Embryonic facial prominence (tissue), 1 donor: ENCODE measurements around the gene ADCY2.

Experiments used
- DNase-seq: peaks from one replicate; pipeline ENCODE4 v3.0.0-alpha.2; 2016; ENCODE audit errors: extremely low spot score

Gene ADCY2

GRCh38 chr5:7663808-7664207 lies 267.9 kb downstream of the ADCY2 start:
- no peak for DNase-seq

GRCh38 chr5:7664208-7664607 lies 268.3 kb downstream of the ADCY2 start:
- no peak for DNase-seq

GRCh38 chr5:7667216-7667767 lies 271.4 kb downstream of the ADCY2 start:
- no peak for DNase-seq

GRCh38 chr5:7668161-7668560 lies 272.2 kb downstream of the ADCY2 start:
- DNase-seq = no peak

GRCh38 chr5:7668627-7669026 lies 272.7 kb downstream of the ADCY2 start:
- no peak for DNase-seq

- peak; percentile 14 for DNase-seq
These were observed 275.5 kb downstream of the ADCY2 start for GRCh38 chr5:7671381-7671993.

- DNase-seq = no peak
These were observed 277.7 kb downstream of the ADCY2 start for GRCh38 chr5:7673658-7674057.

- no peak for DNase-seq
These were observed 280.5 kb downstream of the ADCY2 start for GRCh38 chr5:7676455-7676854.

- DNase-seq = no peak
These were observed 282.1 kb downstream of the ADCY2 start for GRCh38 chr5:7678030-7678429.

GRCh38 chr5:7679663-7680062 lies 283.7 kb downstream of the ADCY2 start:
- no peak for DNase-seq

- DNase-seq = no peak
These were observed 284.3 kb downstream of the ADCY2 start for GRCh38 chr5:7680260-7680659.

- DNase-seq = no peak
These were observed 286.4 kb downstream of the ADCY2 start for GRCh38 chr5:7682379-7682778.

GRCh38 chr5:7683753-7684152 lies 287.8 kb downstream of the ADCY2 start:
- no peak for DNase-seq

GRCh38 chr5:7684826-7685225 lies 288.9 kb downstream of the ADCY2 start:
- DNase-seq = no peak

- DNase-seq = no peak
These were observed 290.9 kb downstream of the ADCY2 start for GRCh38 chr5:7686794-7687193.

GRCh38 chr5:7690557-7690956 lies 294.6 kb downstream of the ADCY2 start:
- DNase-seq = no peak

- no peak for DNase-seq
These were observed 309.3 kb downstream of the ADCY2 start for GRCh38 chr5:7705261-7705660.

- DNase-seq = no peak
These were observed 309.8 kb downstream of the ADCY2 start for GRCh38 chr5:7705736-7706135.

GRCh38 chr5:7706256-7706655 lies 310.3 kb downstream of the ADCY2 start:
- no peak for DNase-seq

GRCh38 chr5:7714119-7714518 lies 318.2 kb downstream of the ADCY2 start:
- DNase-seq = no peak

- DNase-seq = no peak
These were observed 318.8 kb downstream of the ADCY2 start for GRCh38 chr5:7714697-7715096.

GRCh38 chr5:7717691-7718090 lies 321.8 kb downstream of the ADCY2 start:
- no peak for DNase-seq

GRCh38 chr5:7728076-7728475 lies 332.1 kb downstream of the ADCY2 start:
- DNase-seq = no peak
